ENCODE results near the gene HAUS6.

- TF ChIP-seq TAF1 (IDR thresholded peaks at IDR 0.05; ENCODE audit: low read depth, low read length) (no peak), PAX5 (IDR thresholded peaks at IDR 0.05; ENCODE audit: insufficient read depth, low read length, severe bottlenecking) (no peak), POLR2A (IDR thresholded peaks at IDR 0.05; ENCODE audit: low read depth, low read length) (no peak)
These were observed 66.1 kb downstream of the HAUS6 start for GRCh38 chr9:19036611-19037010.

Data from GM12891 (cell line).